PC-9 (cell line): ENCODE measurements around the gene HS6ST3. TPM values are rescaled to one million over a fixed set of nuclear protein-coding genes. Genes with fewer than 3 reads are reported as not detected.

Source experiments
- BruUV-seq: library from RNA; stranded (reverse); fragments of 400-500 nt; replicated peaks from 2 replicates; lab custom pipeline; 2021; lab: Mats Ljungman, UMichigan
- CTCF ChIA-PET: fragments of 300-600 bp; sonication (Branson Sonifier 250); formaldehyde crosslinking; loops from one replicate; lab custom pipeline; 2022; ENCODE audit warnings: antibody characterized with exemption; lab: Charles Lee
- POLR2A ChIA-PET: fragments of 300-600 bp; sonication (Branson Sonifier 250); formaldehyde crosslinking; loops from one replicate; lab custom pipeline; 2022; ENCODE audit warnings: antibody characterized with exemption; ENCODE audit not compliant: unreplicated experiment; lab: Charles Lee
- DNase-seq, 2 experiments: peaks; one replicate each; pipeline versions ENCODE4 v3.0.0 to v3.0.0-alpha.2; 2015 to 2022; ENCODE audit warnings: mixed read lengths in 1 of 2
- H2AFZ ChIP-seq: fragments of 200-600 bp; sonication (generic); 2 replicates; pipeline ENCODE4 v1.8.1; 2017; ENCODE audit warnings: antibody characterized with exemption
- H3F3A ChIP-seq: fragments of 200-600 bp; sonication (generic); 2 replicates; pipeline ENCODE4 v1.8.1; 2017; ENCODE audit warnings: antibody characterized with exemption, mild to moderate bottlenecking, low read depth; ENCODE audit not compliant: insufficient read depth
- H3K27ac ChIP-seq: fragments of 200-600 bp; sonication (generic); 2 replicates; pipeline ENCODE4 v1.6.1; 2016; ENCODE audit warnings: mixed run types
- H3K27me3 ChIP-seq: fragments of 200-600 bp; sonication (generic); 2 replicates; pipeline ENCODE4 v1.6.1; 2016; ENCODE audit warnings: low read depth, mixed run types; ENCODE audit not compliant: insufficient read depth
- H3K36me3 ChIP-seq: fragments of 200-600 bp; sonication (generic); 2 replicates; pipeline ENCODE4 v1.6.1; 2016; ENCODE audit warnings: low read depth, mixed run types
- H3K4me1 ChIP-seq: fragments of 200-600 bp; sonication (generic); replicated peaks from 2 replicates; pipeline ENCODE4 v1.6.1; 2016; ENCODE audit warnings: mixed run types; ENCODE audit not compliant: insufficient read depth
- H3K4me2 ChIP-seq: fragments of 200-600 bp; sonication (generic); 2 replicates; pipeline ENCODE4 v1.6.1; 2017; ENCODE audit warnings: mixed run types
- H3K4me3 ChIP-seq: fragments of 200-600 bp; sonication (generic); 2 replicates; pipeline ENCODE4 v1.6.1; 2016; ENCODE audit warnings: mixed run types
- H3K79me2 ChIP-seq: fragments of 200-600 bp; sonication (generic); 2 replicates; pipeline ENCODE4 v1.6.1; 2017; ENCODE audit warnings: low read depth, mixed run types
- H3K9me2 ChIP-seq: fragments of 200-600 bp; sonication (generic); 2 replicates; pipeline ENCODE4 v1.8.1; 2017; ENCODE audit warnings: mild to moderate bottlenecking; ENCODE audit not compliant: insufficient read depth
- H3K9me3 ChIP-seq: fragments of 200-600 bp; sonication (generic); 2 replicates; pipeline ENCODE4 v1.8.1; 2016; ENCODE audit warnings: low read depth; ENCODE audit not compliant: insufficient read depth
- H4K20me1 ChIP-seq: fragments of 200-600 bp; sonication (generic); 2 replicates; pipeline ENCODE4 v1.8.1; 2017; ENCODE audit not compliant: insufficient read depth
- EZH2 ChIP-seq: fragments of 200-600 bp; sonication (generic); IDR thresholded peaks from 2 replicates; pipeline ENCODE4 v1.8.0; 2017; ENCODE audit warnings: antibody characterized with exemption, low read depth
- intact Hi-C: fragments of 100-400 bp; cut with micrococcal nuclease; formaldehyde crosslinking; loops from one replicate; pipeline ENCODE4 v1.10.0; 2022; ENCODE audit not compliant: unreplicated experiment
- total RNA-seq: library from RNA; stranded (reverse); gene quantifications from 2 replicates; pipeline ENCODE4 v1.2.3, GENCODE V29; 2021
- TF ChIP-seq, protein P1 (sequence below): fragments of 200-600 bp; sonication (generic); conservative IDR thresholded peaks from 2 replicates; pipeline ENCODE4 v1.6.1; 2017; ENCODE audit warnings: mixed run types, antibody characterized with exemption, mild to moderate bottlenecking, moderate library complexity

HS6ST3 gene
- total RNA-seq, 1 experiment from 2014 or later: not detected

DNA sequence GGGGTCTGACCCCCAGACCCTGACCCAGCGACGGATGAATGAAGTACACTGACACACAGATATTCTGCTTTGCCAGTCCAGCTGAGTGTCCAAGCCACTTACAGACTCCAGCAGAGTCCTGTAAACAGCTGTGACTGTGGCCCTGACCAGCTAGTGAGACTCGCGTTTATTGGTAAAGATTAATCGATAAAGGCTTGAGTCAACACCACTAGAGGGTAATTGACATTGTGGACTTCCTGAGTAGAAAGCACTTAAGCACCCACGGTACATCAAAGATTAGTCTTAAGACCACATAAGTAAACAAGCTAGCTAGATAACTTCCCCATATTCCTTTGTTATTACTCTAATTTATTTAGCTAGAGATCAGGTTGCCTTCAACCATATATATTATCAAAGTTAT, 758.4 kb downstream of the HS6ST3 start:
- Histone ChIP-seq H4K20me1 (no peaks in the 10 kb centered on the region), H3K36me3 (no peaks in the 10 kb centered on the region), H3K4me3 (no peak overlapping the region), H3K4me2 (no peak overlapping the region), H3K9me2 (no peaks in the 10 kb centered on the region), H3K27ac (no peak overlapping the region), H3K4me1 (no peaks in the 10 kb centered on the region), H3F3A (no peaks in the 10 kb centered on the region), H2AFZ (no peak overlapping the region), H3K79me2 (no peaks in the 10 kb centered on the region), H3K9me3 (no peaks in the 10 kb centered on the region), H3K27me3 (peaks cover 26% of the 10 kb centered on the region)
- intact Hi-C loops: no loop called here
- TF ChIP-seq EZH2: no peak
- TF ChIP-seq, protein P1, sequence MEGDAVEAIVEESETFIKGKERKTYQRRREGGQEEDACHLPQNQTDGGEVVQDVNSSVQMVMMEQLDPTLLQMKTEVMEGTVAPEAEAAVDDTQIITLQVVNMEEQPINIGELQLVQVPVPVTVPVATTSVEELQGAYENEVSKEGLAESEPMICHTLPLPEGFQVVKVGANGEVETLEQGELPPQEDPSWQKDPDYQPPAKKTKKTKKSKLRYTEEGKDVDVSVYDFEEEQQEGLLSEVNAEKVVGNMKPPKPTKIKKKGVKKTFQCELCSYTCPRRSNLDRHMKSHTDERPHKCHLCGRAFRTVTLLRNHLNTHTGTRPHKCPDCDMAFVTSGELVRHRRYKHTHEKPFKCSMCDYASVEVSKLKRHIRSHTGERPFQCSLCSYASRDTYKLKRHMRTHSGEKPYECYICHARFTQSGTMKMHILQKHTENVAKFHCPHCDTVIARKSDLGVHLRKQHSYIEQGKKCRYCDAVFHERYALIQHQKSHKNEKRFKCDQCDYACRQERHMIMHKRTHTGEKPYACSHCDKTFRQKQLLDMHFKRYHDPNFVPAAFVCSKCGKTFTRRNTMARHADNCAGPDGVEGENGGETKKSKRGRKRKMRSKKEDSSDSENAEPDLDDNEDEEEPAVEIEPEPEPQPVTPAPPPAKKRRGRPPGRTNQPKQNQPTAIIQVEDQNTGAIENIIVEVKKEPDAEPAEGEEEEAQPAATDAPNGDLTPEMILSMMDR: no peak
- POLR2A ChIA-PET: interaction anchor here (0.6 kb wide), 1 partner anchor 12 kb away, joined by 3 read pairs; no protein-coding TSS in a partner anchor
- CTCF ChIA-PET: interaction anchor here (0.6 kb wide), 1 partner anchor 113 kb away, joined by 20 read pairs; no protein-coding TSS in a partner anchor
- no peak for DNase-seq
- BruUV-seq: no TSS peak

DNA sequence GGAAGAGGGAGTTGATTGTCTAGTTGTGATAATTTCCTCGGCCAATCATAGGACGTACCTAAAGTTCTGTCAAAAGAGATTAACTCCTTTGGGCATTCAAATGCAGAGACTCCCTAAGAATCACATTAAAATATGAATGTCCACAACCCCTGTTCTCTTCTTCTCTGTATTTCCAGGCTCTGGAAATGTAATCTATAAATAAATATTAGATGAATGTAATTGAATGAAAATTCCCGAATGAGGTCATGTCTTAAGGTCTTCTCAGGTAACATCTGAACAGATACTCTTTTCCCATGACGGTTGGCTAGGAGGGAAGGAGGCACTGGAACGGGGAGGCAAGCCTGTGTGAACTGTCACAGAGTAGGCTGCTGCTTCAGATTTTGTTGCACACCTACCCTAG, 759.2 kb downstream of the HS6ST3 start:
- ChIA-PET POLR2A (no interaction called here), CTCF (interaction anchor here (0.6 kb wide), 1 partner anchor 112 kb away, joined by 20 read pairs; no protein-coding TSS in a partner anchor)
- no peak overlapping the region for H3K4me2 ChIP-seq
- no peak overlapping the region for H3K4me3 ChIP-seq
- H3K27me3 ChIP-seq: peaks cover 26% of the 10 kb centered on the region
- no peak overlapping the region for H2AFZ ChIP-seq
- intact Hi-C loops: no loop called here
- H3K79me2 ChIP-seq: no peaks in the 10 kb centered on the region
- H4K20me1 ChIP-seq: no peaks in the 10 kb centered on the region
- H3K9me3 ChIP-seq: no peaks in the 10 kb centered on the region
- no peaks in the 10 kb centered on the region for H3F3A ChIP-seq
- H3K9me2 ChIP-seq: no peaks in the 10 kb centered on the region
- TF ChIP-seq EZH2: no peak
- TF ChIP-seq, protein P1: no peak
- no peak for DNase-seq
- no peaks in the 10 kb centered on the region for H3K4me1 ChIP-seq
- BruUV-seq: no TSS peak
- no peaks in the 10 kb centered on the region for H3K36me3 ChIP-seq
- no peak overlapping the region for H3K27ac ChIP-seq

GRCh38 chr13:96850538-96851145, 760.7 kb downstream of the HS6ST3 start:
- Histone ChIP-seq H3K9me2 (no peaks in the 10 kb centered on the region), H4K20me1 (no peaks in the 10 kb centered on the region), H3K9me3 (no peaks in the 10 kb centered on the region), H3K4me2 (no peak overlapping the region), H3K4me1 (no peaks in the 10 kb centered on the region), H3K36me3 (no peaks in the 10 kb centered on the region), H3F3A (no peaks in the 10 kb centered on the region), H3K27me3 (peaks cover 26% of the 10 kb centered on the region), H3K4me3 (no peak overlapping the region), H3K27ac (no peak overlapping the region), H3K79me2 (no peaks in the 10 kb centered on the region), H2AFZ (no peak overlapping the region)
- DNase-seq: no peak
- CTCF ChIA-PET: no interaction called here
- TF ChIP-seq, protein P1: no peak
- no peak for TF ChIP-seq EZH2
- intact Hi-C loops: no loop called here
- no TSS peak for BruUV-seq
- POLR2A ChIA-PET: no interaction called here
